GM23338 (cell line): ENCODE measurements around the gene KAT6B.

Source experiments
- CTCF ChIP-seq, 2 experiments: fragments of 200-600 bp in 1 of 2; sonication (generic) in 1 of 2; conservative IDR thresholded peaks; 2 replicates each; pipeline versions ENCODE4 v1.5.1 to v1.6.1; 2016 to 2017; ENCODE audit warnings: antibody characterized with exemption in 2 of 2, low read depth in 2 of 2, mild to moderate bottlenecking in 2 of 2, moderate library complexity in 1 of 2
- EZH2 ChIP-seq: fragments of 200-600 bp; sonication (generic); IDR thresholded peaks from one replicate; pipeline ENCODE4 v1.8.0; 2017; ENCODE audit warnings: antibody characterized with exemption, mild to moderate bottlenecking, low read depth; ENCODE audit not compliant: unreplicated experiment
- EZH2phosphoT487 ChIP-seq: fragments of 200-600 bp; sonication (generic); IDR thresholded peaks from one replicate; pipeline ENCODE4 v1.8.1; 2018; ENCODE audit warnings: antibody characterized with exemption; ENCODE audit not compliant: unreplicated experiment
- JUNB ChIP-seq: IDR thresholded peaks from one replicate; pipeline ENCODE4 v1.6.1; 2016; ENCODE audit warnings: antibody characterized with exemption; ENCODE audit not compliant: unreplicated experiment
- POLR2AphosphoS5 ChIP-seq: IDR thresholded peaks from 2 replicates; pipeline ENCODE4 v1.6.1; 2016; ENCODE audit warnings: antibody characterized with exemption, low read depth
- REST ChIP-seq: IDR thresholded peaks from one replicate; pipeline ENCODE4 v1.6.1; 2018; ENCODE audit warnings: antibody characterized with exemption; ENCODE audit not compliant: unreplicated experiment
- STAT1 ChIP-seq: IDR thresholded peaks from one replicate; pipeline ENCODE4 v1.6.1; 2016; ENCODE audit warnings: antibody characterized with exemption; ENCODE audit not compliant: unreplicated experiment
- ZNF114 ChIP-seq: fragments of 250-450 bp; sonication (Bioruptor Pico); IDR thresholded peaks from 2 replicates; pipeline ENCODE4 v1.5.0; 2020; ENCODE audit warnings: mild to moderate bottlenecking, moderate library complexity
- ZNF331 ChIP-seq: fragments of 250-450 bp; sonication (Bioruptor Pico); IDR thresholded peaks from 2 replicates; pipeline ENCODE4 v1.5.0; 2020; ENCODE audit warnings: low read depth, mild to moderate bottlenecking, moderate library complexity
- ZNF462 ChIP-seq: fragments of 250-450 bp; sonication (Bioruptor Pico); IDR thresholded peaks from 2 replicates; pipeline ENCODE4 v1.5.0; 2020; ENCODE audit warnings: mild to moderate bottlenecking, moderate library complexity

DNA sequence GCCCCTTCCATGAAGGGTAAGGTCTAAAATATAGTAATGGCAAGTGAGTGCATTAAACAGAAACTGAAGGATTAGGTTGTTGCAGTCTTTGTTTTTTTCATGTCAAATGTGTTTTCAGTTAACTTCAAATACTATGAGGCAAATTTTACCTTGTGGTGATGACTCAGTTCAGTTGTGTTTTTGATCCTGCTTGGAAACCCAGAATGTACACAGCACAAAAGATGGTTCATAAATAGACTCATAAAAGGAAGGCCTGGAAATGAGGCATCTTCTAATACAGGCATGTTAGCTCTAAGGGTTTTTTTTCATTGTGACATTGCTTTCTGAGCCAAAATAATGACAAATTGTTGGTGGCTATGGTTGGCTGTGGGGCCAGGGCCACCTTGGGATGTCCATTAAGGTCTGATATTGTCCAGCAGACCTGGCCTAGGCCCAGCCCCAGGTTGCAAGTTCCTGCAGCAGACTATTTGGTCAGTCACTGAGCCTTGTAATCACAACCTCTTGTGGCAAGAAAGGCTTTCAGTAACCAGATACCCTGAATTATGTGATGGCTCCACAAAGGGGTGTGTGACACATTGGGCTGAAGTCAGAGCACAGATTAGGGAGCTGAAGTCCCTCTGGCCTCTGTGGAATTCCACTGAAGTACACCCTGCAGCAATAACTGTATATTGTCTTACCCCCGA is 216.0 kb downstream of the KAT6B start:
- TF ChIP-seq CTCF (conservative IDR thresholded peaks at IDR 0.05; ENCODE audit: low read depth in 2 of 2), result no peak
- TF ChIP-seq POLR2AphosphoS5, result no peak
- no peak for TF ChIP-seq REST
- no peak for TF ChIP-seq ZNF114 (CRISPR knock-in tag)
- TF ChIP-seq ZNF462 (CRISPR knock-in tag), result no peak
- TF ChIP-seq EZH2, result no peak
- TF ChIP-seq STAT1, result no peak
- TF ChIP-seq JUNB, result no peak
- TF ChIP-seq EZH2phosphoT487, result no peak
- no peak for TF ChIP-seq ZNF331
